NCI-H2196 (cell line): Measurements from ENCODE around the gene ACER2.
"Not testable (repeated sequence)": the region's sequence is repeated elsewhere in the genome, so short reads cannot be mapped to it uniquely, and the experiment has no call there.

ENCODE experiments used
- DNase-seq: peaks from one replicate; lab custom pipeline; 2025; ENCODE audit not compliant: unreplicated experiment; lab: John Stamatoyannopoulos, UW

The ACER2 gene

DNA sequence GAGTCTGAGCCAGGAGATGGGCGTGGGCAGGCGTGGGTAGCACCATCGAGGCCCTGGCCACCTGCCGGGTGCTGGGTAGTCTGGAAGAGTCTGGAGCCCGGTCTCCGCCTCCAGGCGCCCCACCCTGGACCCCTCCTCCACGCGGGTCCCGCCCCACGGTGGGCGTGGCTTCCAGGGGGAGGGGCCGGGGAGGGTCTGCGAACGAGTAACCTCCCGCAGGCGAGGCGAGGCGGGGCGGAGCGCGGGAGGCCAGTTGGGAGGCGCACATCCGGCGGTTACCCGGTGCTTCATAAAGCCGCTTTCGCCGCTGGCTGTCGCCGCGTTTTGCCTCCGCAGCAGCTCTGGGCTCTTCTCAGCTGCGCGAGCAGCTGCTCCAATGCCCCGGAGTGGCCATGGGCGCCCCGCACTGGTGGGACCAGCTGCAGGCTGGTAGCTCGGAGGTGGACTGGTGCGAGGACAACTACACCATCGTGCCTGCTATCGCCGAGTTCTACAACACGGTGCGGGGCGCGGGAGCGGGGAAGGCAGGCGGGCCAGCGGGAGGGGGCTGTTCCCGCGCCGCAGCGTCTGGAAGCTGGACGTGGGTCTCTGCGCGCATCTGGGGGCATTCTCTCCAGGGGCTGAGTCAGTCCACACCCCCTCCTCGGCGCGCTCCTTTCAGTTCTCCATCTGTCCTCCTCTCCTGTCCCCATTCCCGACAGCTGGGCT lies at the start of gene ACER2:
ACER2 (plus strand) TSS at position 317 of the 708 bp plus-strand sequence; CDS start at position 393, 76 bp downstream.
- peak; percentile 94 for DNase-seq

DNA sequence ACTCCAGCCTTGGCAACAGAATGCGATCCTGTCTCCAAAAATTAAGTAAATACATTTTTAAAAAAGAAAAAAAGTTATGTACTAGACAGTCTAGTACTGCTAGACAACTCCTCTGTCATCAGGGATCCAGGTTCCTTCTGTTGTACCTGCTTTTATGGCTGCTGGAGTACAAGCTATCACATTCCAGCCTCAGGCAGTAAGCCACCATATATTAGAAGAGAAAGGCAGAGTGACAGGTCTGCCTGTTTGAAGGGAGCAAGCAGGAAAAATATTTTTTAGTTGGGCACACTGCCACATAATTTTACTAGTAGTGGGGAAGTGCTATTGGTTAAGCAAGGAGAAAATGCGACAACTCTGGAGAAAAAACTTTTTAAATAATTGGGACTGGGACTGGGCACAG lies 39.7 kb upstream of the ACER2 start:
- no peak for DNase-seq

DNA sequence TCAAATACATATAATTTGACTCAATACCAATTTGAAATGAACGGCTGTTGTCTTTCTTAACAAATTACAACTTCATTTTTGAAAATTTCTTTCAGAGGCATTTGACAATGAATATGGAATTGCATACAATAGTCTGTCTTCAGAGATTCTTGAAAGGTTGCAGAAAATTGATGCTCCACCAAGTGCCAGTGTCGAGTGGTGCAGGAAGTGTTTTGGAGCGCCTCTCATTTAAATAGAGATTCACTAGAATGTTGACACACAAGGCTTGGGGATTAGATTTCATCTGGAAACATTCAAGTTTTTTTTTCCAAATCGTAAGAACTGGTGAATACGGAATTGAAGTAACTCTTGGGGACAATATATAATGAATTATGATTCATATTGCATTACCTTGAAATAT lies 36.9 kb upstream of the ACER2 start:
- DNase-seq = no peak

DNA sequence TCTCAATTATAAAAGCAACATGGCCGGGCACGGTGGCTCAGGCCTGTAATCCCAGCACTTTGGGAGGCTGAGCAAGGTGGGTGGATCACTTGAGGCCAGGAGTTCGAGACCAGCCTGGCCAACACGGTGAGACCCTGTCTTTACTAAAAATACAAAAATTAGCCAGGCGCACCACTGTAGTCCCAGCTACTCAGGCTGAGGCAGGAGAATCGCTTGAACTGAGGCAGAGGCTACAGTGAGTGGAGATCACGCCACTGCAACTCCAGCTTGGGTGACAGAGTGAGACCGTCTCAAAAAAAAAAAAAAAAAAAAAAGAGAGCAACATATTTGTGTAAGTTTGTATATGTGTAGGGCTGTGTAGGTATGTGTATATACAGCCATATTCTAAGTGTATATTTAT lies 36.2 kb upstream of the ACER2 start:
- no peak for DNase-seq

DNA sequence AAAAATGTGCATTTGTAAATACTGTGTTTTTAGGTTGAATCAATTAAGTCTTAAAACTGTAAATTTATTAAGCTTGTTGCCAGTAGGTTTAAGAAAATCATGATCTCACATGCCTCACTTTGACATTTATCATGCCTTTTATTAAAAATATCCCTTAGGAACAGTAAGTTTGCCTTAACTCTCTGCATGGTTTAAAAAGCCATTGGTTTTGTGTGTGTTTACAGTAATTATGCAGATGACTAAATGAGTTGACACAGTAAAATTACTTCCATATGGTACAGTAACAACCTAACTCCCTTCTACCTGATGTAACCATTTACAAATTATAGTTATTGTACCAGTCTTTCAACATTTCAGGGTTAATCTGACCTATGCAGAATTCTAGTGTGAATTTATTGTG lies 35.3 kb upstream of the ACER2 start:
- no peak for DNase-seq

DNA sequence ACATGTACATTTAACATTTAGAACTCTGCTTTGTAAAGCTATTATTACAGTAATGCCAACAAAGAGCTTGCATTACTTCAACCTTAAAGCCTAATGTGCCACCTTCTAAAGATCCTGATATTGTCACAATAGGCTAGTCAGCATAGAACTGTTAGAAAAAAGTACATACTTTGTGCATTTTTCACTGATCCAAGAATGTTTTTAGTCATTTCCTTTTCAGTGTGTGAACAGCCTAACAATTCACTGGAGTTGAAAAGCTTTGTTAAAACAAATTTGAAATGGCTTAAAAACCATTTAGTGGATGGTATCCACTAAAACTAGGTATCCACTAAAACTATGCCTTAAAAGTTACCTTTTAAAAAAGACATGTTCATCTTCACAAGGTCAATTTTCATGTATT lies 33.3 kb upstream of the ACER2 start:
- no peak for DNase-seq

DNA sequence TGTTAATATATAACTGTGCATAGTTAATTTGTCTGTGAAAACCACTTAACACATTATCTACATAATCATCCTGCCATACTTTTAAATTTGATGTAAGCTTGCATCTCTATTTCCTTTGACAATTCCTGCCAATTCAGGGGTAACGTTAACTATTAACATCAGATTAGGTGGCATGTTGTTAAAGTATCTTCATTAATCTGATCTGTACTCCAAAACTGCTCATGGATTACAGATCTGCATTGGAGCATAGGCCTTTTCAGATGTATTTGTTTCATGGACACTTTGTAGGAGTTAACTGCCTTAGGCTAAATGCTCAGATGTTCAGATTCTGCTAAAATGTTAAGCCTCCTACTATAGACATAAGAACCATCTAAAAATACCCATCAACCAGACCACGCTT lies 31.9 kb upstream of the ACER2 start:
- DNase-seq = no peak

DNA sequence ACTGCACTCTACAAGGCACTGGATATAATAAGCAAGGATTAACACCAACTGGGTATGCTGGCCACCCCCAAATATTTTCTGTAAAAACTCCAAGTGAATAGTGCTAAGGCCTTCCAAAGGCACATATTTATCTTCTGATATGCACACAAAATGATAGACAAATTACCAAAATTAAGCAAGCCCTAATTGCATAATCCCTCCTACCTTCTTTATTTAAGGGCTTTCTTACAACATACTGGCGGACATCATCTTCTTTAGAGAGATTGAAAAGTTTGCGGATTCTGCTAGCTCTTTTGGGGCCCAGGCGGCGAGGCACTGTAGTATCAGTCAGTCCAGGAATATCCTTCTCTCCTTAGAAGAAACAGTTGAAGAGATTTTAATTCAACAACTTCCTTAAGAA lies 30.6 kb upstream of the ACER2 start:
- no peak for DNase-seq

DNA sequence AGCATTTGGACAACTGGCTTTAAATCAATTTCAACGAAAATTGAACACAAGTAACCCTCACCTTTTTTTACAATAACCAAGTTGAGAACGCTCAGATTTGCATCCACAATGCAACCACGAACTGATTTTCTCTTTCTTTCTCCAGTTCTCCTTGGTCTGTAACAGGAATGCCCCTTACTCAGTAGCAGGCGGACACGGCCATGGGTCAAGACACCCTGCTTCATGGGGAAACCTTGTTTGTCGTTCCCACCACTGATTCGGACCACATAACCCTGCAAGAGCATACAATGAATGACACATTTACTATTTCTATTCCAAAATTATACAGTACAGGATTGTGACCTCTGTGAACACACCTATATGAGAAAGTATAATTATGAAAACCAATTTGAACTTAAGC lies 30.2 kb upstream of the ACER2 start:
- DNase-seq = no peak

DNA sequence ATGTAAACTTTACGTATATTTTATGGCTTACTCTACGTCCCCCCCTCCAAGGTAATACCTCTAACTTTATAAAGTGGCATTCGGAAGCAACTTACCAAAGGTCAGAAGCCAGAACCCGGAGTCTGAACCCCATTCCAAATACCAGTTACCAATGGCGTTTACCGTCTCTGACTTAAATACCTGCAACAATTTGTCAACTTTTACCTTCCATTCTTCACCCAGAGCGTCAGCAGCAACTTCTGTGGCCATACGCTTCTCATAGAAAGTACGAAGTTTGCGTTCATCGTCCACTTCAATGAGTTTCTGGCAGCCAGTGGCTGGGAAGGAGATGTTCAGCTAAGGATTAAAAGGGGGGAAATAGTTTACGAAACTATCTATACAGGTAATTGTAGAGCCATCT lies 29.5 kb upstream of the ACER2 start:
- no peak for DNase-seq

DNA sequence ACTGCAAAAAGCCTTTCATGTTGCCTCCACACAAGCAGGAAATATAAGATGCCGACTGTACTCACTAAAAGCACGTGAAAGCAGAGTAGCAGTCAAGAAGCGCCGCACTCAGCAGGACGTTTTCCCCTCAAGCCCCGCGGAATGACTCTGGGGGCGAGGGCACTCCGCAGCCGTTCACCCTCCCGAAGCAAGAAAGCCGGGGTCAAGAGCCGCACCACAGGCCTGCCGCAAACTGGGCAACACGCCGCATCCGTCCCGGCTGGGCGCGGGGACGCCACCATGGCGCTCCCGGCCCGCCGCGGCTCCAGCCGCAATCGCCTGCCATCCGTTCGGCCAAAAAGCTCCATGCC lies 29.1 kb upstream of the ACER2 start:
- peak; percentile 45 for DNase-seq

DNA sequence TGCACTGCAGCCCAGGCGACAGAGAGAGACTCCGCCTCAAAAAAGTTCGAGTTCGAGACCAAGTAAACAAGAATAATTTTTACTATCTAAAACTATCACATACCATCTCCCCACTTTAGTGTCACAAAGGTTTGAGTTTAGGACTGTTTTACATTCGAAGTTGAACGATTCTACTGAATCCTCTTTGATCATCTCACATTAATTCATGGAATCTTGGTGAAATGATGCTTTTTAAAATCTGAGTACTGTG lies 28.1 kb upstream of the ACER2 start:
- DNase-seq = no peak

DNA sequence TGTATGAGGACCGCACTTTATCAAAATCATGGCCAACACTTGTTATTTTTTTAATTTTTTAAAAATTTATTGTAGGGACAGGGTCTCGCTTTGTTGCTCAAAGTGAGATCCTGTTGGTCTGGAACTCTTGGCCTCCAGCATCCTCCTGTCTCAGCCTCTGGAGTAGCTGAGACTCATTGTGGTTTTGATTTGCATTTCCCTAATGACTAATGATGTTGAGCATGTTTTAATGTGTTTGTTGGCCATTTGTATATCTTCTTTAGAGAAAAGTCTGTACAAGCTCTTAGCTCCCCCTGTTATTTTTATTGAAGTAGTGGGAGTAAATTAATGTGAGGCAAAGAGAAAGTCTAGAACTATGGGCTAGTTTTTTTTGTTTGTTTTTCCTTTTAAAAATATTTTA lies 27.2 kb upstream of the ACER2 start:
- DNase-seq = no peak

DNA sequence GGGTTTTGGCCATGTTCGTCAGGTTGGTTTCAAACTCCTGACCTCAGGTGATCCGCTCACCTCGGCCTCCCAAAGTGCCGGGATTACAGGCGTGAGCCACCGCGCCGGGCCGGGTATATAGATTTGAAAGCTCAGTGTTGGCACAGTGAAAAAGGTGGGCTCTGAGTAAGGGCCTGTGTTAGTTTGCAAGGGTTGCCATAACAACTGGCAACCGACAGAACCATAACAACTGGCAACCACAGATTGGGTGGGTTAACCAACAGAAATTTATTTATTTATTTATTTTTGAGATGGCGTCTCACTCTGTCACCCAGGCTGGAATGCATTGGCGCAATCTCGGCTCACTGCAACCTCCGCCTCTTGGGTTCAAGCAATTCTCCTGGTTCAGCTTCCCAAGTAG lies 23.6 kb upstream of the ACER2 start:
- not testable (repeated sequence) for DNase-seq

DNA sequence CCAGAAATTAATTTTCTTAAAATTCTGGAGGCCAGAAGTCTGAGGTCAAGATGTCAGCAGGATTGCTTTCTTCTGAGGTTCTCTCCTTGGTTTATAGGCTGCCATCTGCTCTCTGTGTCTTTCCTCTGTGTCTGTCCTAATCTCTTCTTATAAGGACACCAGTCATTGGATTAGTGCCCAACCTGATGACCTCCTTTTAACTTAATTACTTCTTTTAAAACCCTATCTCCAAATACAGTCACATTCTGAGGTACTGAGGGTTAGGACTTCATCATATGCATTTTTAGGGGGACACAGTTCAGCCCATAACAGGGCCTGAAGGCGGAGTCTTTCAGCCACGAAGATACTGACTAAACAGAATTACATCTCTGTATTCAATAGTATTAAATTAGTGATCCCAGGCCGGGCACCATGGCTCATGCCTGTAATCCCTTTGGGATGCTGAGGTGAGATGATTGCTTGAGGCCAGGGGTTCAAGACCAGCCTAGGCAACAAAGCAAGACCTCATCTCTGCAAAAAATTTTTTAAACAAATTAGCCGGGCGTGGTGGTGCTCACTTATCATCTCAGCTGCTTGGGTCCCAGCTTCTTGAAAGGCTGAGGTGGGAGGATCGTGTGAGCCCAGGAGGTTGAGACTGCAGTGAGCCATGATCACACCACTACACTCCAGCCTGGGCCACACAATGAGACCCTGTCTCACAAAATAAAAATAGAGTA lies 22.9 kb upstream of the ACER2 start:
- DNase-seq = no peak

DNA sequence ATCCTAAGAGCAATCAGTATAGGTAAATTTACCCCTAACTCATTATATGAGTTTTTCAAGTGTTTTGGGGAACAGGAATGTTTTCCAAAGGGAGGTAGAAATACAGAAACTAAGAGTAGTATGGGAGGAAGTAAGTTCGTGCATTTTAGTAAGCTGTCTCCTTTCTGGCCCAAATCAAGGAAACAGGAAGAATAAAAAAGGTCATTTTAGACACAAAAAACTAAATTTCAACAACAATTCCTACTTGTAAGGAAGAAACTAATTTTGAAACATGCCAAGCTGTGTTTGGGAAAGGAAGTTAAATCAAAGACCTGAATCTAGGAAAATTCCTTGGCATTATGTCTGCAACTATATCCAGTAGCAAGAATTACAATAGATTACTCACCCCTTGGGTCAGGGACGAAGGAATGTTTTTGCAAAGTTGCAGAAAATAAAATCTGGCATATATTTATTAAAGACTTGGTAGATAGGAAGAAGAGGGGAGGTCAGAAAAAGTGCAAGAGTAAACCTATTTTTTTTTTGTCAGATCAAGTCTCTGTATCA lies 22.2 kb upstream of the ACER2 start:
- DNase-seq = no peak

DNA sequence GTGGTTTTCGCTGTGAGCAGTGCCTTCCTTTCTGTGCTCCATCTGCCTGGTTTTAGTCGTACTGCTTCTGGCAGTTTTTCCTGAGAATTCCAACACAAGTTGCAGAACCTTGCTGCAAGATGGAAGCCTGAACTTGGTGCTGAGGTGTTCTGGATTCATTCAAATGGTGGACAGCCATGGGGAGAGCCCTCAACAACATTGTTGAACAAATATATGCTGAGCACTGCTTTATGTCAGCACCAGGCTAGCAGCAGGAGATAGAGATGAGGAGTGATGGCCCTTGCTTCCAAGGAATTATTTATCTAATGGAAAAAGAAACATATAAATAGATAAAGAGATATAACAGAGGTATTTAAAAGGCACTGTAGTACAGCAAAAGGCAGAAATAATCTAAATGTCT lies 21.5 kb upstream of the ACER2 start:
- DNase-seq = no peak

DNA sequence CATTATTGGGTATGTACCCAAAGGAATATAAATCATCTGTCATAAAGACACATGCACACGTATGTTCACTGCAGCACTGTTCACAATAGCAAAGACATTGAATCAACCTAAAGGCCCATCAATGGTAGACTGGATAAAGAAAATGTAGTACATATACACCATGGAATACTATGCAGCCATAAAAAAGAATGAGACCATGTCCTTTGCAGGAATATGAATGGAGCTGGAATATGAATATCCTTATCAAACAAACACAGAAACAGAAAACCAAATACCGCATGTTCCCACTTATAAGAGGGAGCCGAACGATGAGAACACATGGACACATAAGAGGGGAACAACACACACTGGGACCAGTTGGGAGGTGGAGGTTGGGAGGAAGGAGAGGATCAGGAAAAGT lies 19.3 kb upstream of the ACER2 start:
- DNase-seq = not testable (repeated sequence)

DNA sequence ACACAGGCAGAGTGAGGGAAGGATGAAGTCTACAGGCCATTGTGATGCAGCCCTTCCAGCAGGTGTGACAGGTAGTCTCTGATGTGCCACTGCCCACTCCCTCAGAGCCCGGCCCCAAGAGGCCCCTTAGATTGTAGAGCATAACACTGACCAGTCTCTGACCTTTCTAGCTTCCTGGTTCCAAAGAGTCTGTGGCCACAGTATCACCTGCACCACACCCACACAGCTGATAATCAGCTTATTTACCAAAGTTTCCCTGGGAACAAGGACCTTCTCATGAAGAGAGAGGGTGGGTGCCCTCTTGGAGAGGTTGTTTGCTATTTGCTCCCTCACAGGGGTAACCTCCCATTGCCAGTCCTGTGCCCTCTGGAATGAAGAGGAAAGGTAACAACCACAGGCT lies 11.0 kb upstream of the ACER2 start:
- no peak for DNase-seq

DNA sequence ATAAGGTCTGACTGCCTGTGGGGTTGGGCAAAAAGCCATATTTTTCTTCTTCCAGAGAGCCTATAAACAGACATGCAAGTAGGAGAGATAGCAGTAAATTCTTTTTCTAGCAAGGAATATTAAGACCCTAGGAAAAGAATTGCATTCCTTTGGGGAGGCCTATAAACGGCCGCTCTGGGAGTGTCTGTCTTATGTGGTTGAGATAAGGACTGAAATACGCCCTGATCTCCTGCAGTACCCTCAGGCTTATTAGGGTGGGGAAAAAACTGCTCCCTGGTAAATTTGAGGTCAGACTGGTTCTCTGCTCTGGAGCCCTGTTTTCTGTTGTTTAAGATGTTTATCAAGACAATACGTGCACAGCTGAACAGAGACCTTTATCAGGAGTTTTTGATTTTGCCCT lies 5.6 kb upstream of the ACER2 start:
- DNase-seq = not testable (repeated sequence)

DNA sequence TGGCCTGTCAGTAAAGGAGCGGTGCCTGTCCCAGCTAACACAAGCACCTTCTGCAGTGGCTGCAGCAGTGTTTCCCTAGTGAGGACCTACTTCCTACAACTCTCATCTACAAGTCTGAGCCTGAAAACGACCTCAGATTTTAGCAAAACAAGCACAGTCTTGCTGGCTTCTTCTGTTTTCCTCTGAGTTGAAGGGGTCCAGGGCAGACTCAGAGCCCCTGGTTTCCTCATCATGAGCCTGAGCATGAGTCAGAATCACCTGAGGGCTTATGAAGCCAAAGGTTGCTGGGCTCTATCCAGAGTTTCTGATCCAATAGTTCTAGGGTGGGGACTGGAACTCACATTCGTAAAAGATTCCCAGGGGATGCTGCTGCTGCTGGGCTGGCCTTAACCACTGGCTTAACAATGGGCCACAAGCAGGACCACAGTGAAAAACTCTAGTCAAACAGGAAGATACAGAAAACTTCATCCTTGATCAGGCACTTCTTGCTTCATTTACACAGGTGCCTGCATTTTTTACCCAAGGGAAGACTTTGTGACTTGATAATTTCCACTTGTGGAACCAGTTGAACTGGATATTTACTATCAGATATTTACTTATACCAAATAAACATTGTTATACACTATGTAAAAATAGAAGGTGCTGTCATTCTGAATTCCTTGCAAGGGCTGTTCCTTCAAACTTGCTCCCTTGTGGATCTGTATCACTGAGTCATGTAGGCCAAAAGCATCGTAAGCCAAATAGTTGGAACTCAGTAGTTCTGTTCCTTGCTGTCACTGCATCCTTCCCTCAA lies 4.3 kb upstream of the ACER2 start:
- DNase-seq = no peak

DNA sequence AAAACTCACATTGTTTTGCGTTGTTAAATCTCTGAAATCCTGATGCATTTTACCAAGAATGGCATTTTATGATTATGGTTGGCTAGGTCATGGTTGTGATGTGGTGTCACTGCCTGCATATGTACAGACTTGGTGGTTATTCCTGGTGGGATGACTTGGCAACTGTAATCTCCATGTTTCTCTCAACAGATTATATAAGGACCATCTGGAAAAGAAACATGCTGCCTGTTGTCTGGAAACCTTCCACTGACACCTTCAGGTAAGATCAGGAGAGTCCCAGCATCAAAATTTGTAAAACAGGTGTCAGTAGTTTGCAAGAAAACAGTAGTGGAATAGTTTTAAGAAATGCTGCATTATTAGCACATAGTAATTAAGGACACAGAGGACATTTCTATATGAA lies 3.0 kb upstream of the ACER2 start:
- DNase-seq = no peak
